Thyroid gland (tissue), 4 donors: ENCODE data around the gene OOSP4B. TPM values are rescaled to one million over a fixed set of nuclear protein-coding genes. Genes with fewer than 3 reads are reported as not detected.

Experiments used
- DNase-seq, 2 donors: peaks; one replicate each; pipeline ENCODE4 v3.0.0-alpha.2; 2019
- H3K27ac ChIP-seq, 3 donors: fragments of 200-600 bp; sonication (generic); 1 replicate in 2 of 3; 2 replicates in 1 of 3; pipeline ENCODE4 v1.5.1; 2016 to 2019; ENCODE audit warnings: mild to moderate bottlenecking in 1 of 3, moderate library complexity in 1 of 3
- H3K27me3 ChIP-seq: fragments of 200-600 bp; sonication (generic); one replicate; pipeline ENCODE4 v1.5.1; 2019
- H3K36me3 ChIP-seq, 2 donors: fragments of 200-600 bp; sonication (generic); one replicate each; pipeline ENCODE4 v1.5.1; 2016 to 2019
- H3K4me1 ChIP-seq, 2 donors: fragments of 200-600 bp; sonication (generic); one replicate each; pipeline ENCODE4 v1.5.1; 2017 to 2019
- H3K4me3 ChIP-seq, 3 donors: fragments of 200-600 bp; sonication (generic); replicated peaks in 1 of 3; 1 replicate in 2 of 3; 2 replicates in 1 of 3; pipeline ENCODE4 v1.5.1; 2016; ENCODE audit warnings: mild to moderate bottlenecking in 1 of 3
- H3K9me3 ChIP-seq: fragments of 200-600 bp; sonication (generic); one replicate; pipeline ENCODE4 v1.5.1; 2017
- CTCF ChIP-seq, 6 experiments: fragments of 200-600 bp in 3 of 6; fragments of 450-650 bp in 3 of 6; sonication (generic) in 3 of 6; IDR thresholded peaks; one replicate each; pipeline ENCODE4 v1.5.1; 2016 to 2019; ENCODE audit warnings: antibody characterized with exemption in 6 of 6, mild to moderate bottlenecking in 2 of 6, inconsistent platforms in 1 of 6, moderate library complexity in 1 of 6
- POLR2A ChIP-seq, 2 donors: fragments of 450-650 bp; IDR thresholded peaks; one replicate each; pipeline ENCODE4 v1.6.1; 2017; ENCODE audit warnings: antibody characterized with exemption in 2 of 2, mild to moderate bottlenecking in 2 of 2, moderate library complexity in 1 of 2
- WGBS, 2 donors: methylation state at CpG; one replicate each; pipeline ENCODE4 v1.1.5; 2017; 5-methylcytosine and 5-hydroxymethylcytosine counted together
- intact Hi-C: fragments of 100-400 bp; cut with DNase I; formaldehyde crosslinking; loops from one replicate; pipeline ENCODE4 v1.15.1; 2023
- total RNA-seq, 4 donors: library from RNA; depleted of rRNA; stranded (reverse); fragments of >200 nt; gene quantifications; one replicate each; pipeline ENCODE4 v1.2.3, GENCODE V29; 2016

Gene OOSP4B
- total RNA-seq, 4 donors from 2014 or later, result not detected

- no peak for DNase-seq
- intact Hi-C loops, result no loop called here
- TF ChIP-seq CTCF (IDR thresholded peaks at IDR 0.05) (no peak), POLR2A (IDR thresholded peaks at IDR 0.05) (no peak)
- H3K36me3 ChIP-seq, result no peaks in the 10 kb centered on the region
- peaks cover 3% of the 10 kb centered on the region for H3K9me3 ChIP-seq
- H3K4me1 ChIP-seq, result no peaks in the 10 kb centered on the region
- no peaks in the 10 kb centered on the region for H3K27me3 ChIP-seq
- WGBS, 2 donors, result 70 to 78% methylated on average over 4 of the region's 4 CpGs
- no peak overlapping the region for H3K4me3 ChIP-seq
- no peak overlapping the region for H3K27ac ChIP-seq
Measured at GRCh38 chr11:60078745-60079144, 61.8 kb downstream of the OOSP4B start.

GRCh38 chr11:60080535-60080934 lies 63.6 kb downstream of the OOSP4B start:
- 56 to 63% methylated on average over 3 of the region's 3 CpGs for WGBS, 2 donors
- intact Hi-C loops, result no loop called here
- no peak overlapping the region for H3K4me3 ChIP-seq
- no peak overlapping the region for H3K27ac ChIP-seq
- H3K4me1 ChIP-seq, result no peaks in the 10 kb centered on the region
- H3K9me3 ChIP-seq, result peaks cover 3% of the 10 kb centered on the region
- no peak for DNase-seq
- H3K27me3 ChIP-seq, result no peaks in the 10 kb centered on the region
- no peaks in the 10 kb centered on the region for H3K36me3 ChIP-seq
- TF ChIP-seq CTCF (IDR thresholded peaks at IDR 0.05) (no peak), POLR2A (IDR thresholded peaks at IDR 0.05) (no peak)

Other genes with a start within 250 kb of the OOSP4B start
- gene MRPL16, start 206.4 kb upstream of the OOSP4B start, total RNA-seq, result 10 to 100 TPM; 19.4 to 40.7 (median 25.4) TPM
- gene CBLIF, start 171.7 kb upstream of the OOSP4B start, total RNA-seq, result not detected
- not detected for gene TCN1, start 150.7 kb upstream of the OOSP4B start, total RNA-seq
- gene OOSP3, start 138.4 kb upstream of the OOSP4B start, total RNA-seq, result not detected
- gene OOSP1, start 78.7 kb upstream of the OOSP4B start, total RNA-seq, result not detected
- not detected for gene OOSP4A, start 53.1 kb upstream of the OOSP4B start, total RNA-seq
- not detected for gene OOSP2, start 23.2 kb downstream of the OOSP4B start, total RNA-seq
- not detected for gene MS4A3, start 39.5 kb downstream of the OOSP4B start, total RNA-seq
- gene MS4A2, start 71.5 kb downstream of the OOSP4B start, total RNA-seq, result under 1 TPM in 3 of 4 donors, not detected in 1; 0.33 to 0.96 (median 0.39) TPM
- gene MS4A6A, start 165.9 kb downstream of the OOSP4B start, total RNA-seq, result 10 to 100 TPM; 12.1 to 51.6 (median 36.9) TPM
- under 1 TPM in 2 of 4 donors, not detected in 2; 0.56 to 0.73 TPM for gene MS4A4E, start 226.0 kb downstream of the OOSP4B start, total RNA-seq